ENCODE data around the gene TUBB2B. TPM values are rescaled to one million over a fixed set of nuclear protein-coding genes. Genes with fewer than 3 reads are reported as not detected.
"Not testable (repeated sequence)": the region's sequence is repeated elsewhere in the genome, so short reads cannot be mapped to it uniquely, and the experiment has no call there.

Gene TUBB2B
- total RNA-seq, 1 experiment from 2014 or later, result 0.86 TPM

- Histone ChIP-seq H3K9ac (ENCODE audit: low read length) (no peak overlapping the region), H3K27me3 (ENCODE audit: insufficient read depth, low read length) (no peaks in the 10 kb centered on the region), H3K4me1 (ENCODE audit: control insufficient read depth in 1 of 2, insufficient read depth in 2 of 2, low read length in 2 of 2) (peaks cover 7 to 21% of the 10 kb centered on the region in 2 experiments; a peak in 3 of 4 replicates), H4K20me1 (ENCODE audit: insufficient read depth) (no peaks in the 10 kb centered on the region), H3K4me3 (replicated peaks in 1 of 2; ENCODE audit: low read depth in 1 of 2, low read length in 2 of 2) (no peak overlapping the region), H3K27ac (ENCODE audit: low read depth, low read length) (no peak overlapping the region), H3K79me2 (ENCODE audit: insufficient read depth, low read length) (no peaks in the 10 kb centered on the region), H3K9me3 (ENCODE audit: control insufficient read depth in 1 of 2, insufficient read depth in 1 of 2, low read depth in 1 of 2, low read length in 2 of 2) (no peaks in the 10 kb centered on the region; a peak in 1 of 4 replicates), H2AFZ (ENCODE audit: low read depth, low read length, poor library complexity, severe bottlenecking) (no peak overlapping the region), H3K4me2 (ENCODE audit: low read length) (no peak overlapping the region), H3K9me2 (ENCODE audit: insufficient read depth) (no peaks in the 10 kb centered on the region), H3K36me3 (ENCODE audit: control insufficient read depth in 1 of 2, insufficient read depth in 2 of 2, low read length in 2 of 2) (no peaks in the 10 kb centered on the region)
- BruUV-seq (replicated peaks), result no TSS peak
- POLR2A ChIA-PET, result no interaction called here
- intact Hi-C loops (cut with micrococcal nuclease), result no loop called here
- TF ChIP-seq EGR1 (IDR thresholded peaks at IDR 0.05; ENCODE audit: low read depth) (no peak), EZH2 (IDR thresholded peaks at IDR 0.05) (no peak), SIN3A (IDR thresholded peaks at IDR 0.05; ENCODE audit: low read depth) (no peak), JUND (IDR thresholded peaks at IDR 0.05) (no peak), ZFX (IDR thresholded peaks at IDR 0.05) (no peak)
- RAD21 ChIA-PET (ENCODE audit: low non-redundant PET in 1 of 2, low total read pairs in 2 of 2, uncharacterized antibody in 2 of 2, unreplicated experiment in 2 of 2), result no interaction called here
- CTCF ChIA-PET, result no interaction called here
- ATAC-seq (no peak), DNase-seq (ENCODE audit: low read depth, low spot score) (no peak)
Measured at GRCh38 chr6:3190056-3190455, 37.4 kb downstream of the TUBB2B start.

GRCh38 chr6:3189192-3189591, 38.3 kb downstream of the TUBB2B start:
- H3K4me3 ChIP-seq (replicated peaks in 1 of 2; ENCODE audit: low read depth in 1 of 2, low read length in 2 of 2); H3K27ac ChIP-seq (ENCODE audit: low read depth, low read length); H3K9ac ChIP-seq (ENCODE audit: low read length); H3K9me3 ChIP-seq (ENCODE audit: control insufficient read depth in 1 of 2, insufficient read depth in 1 of 2, low read depth in 1 of 2, low read length in 2 of 2); intact Hi-C loops (cut with micrococcal nuclease); H3K36me3 ChIP-seq (ENCODE audit: control insufficient read depth in 1 of 2, insufficient read depth in 2 of 2, low read length in 2 of 2); H4K20me1 ChIP-seq (ENCODE audit: insufficient read depth); POLR2A ChIA-PET; H3K27me3 ChIP-seq (ENCODE audit: insufficient read depth, low read length); H3K9me2 ChIP-seq (ENCODE audit: insufficient read depth); CTCF ChIA-PET; H3K79me2 ChIP-seq (ENCODE audit: insufficient read depth, low read length); BruUV-seq (replicated peaks): not testable (repeated sequence)
- Histone ChIP-seq H3K4me1 (ENCODE audit: control insufficient read depth in 1 of 2, insufficient read depth in 2 of 2, low read length in 2 of 2) (peaks cover 7 to 21% of the 10 kb centered on the region in 2 experiments; a peak in 3 of 4 replicates), H3K4me2 (ENCODE audit: low read length) (peak overlapping the region; percentile 43), H2AFZ (ENCODE audit: low read depth, low read length, poor library complexity, severe bottlenecking) (peak overlapping the region; percentile 10)
- DNase-seq (ENCODE audit: low read depth, low spot score) (peak; percentile 29), ATAC-seq (peak; percentile 63)
- RAD21 ChIA-PET (ENCODE audit: low non-redundant PET in 1 of 2, low total read pairs in 2 of 2, uncharacterized antibody in 2 of 2, unreplicated experiment in 2 of 2), result interaction anchor here in 1 of 2 experiments (1.1 kb wide), 1 partner anchor 20 kb away, joined by 3 read pairs; no protein-coding TSS in a partner anchor
- TF ChIP-seq EGR1 (IDR thresholded peaks at IDR 0.05; ENCODE audit: low read depth) (peak; percentile 72), CBX3 (IDR thresholded peaks at IDR 0.05; ENCODE audit: low read depth) (peak; percentile 35; the same call in 1 of the 2 replicates), SP1 (IDR thresholded peaks at IDR 0.05; ENCODE audit: low read depth) (peak; percentile 45; the same call in 1 of the 2 replicates), MAX (IDR thresholded peaks at IDR 0.05) (0 out of 2 replicates have a peak, but pooled peaks have one; percentile 15), JUND (IDR thresholded peaks at IDR 0.05) (peak; percentile 51), FOSL1 (IDR thresholded peaks at IDR 0.05; ENCODE audit: low read depth) (peak; percentile 54; the same call in 1 of the 2 replicates), CEBPB (IDR thresholded peaks at IDR 0.05; ENCODE audit: low read depth) (peak; percentile 79)

All from HCT116 (cell line).